Skin of body (tissue), 2 donors: ENCODE measurements around the gene NUP93. TPM values are rescaled to one million over a fixed set of nuclear protein-coding genes. Genes with fewer than 3 reads are reported as not detected.
"Not testable (repeated sequence)": the region's sequence is repeated elsewhere in the genome, so short reads cannot be mapped to it uniquely, and the experiment has no call there.

ENCODE experiments used
- DNase-seq: peaks from one replicate; lab custom pipeline; 2025; lab: John Stamatoyannopoulos, UW
- total RNA-seq: library from RNA; depleted of rRNA; stranded (reverse); fragments of >200 nt; gene quantifications from one replicate; pipeline ENCODE4 v1.2.3, GENCODE V29; 2014

NUP93 gene
- total RNA-seq, 1 donor from 2014 or later, result 41.8 TPM

- DNase-seq, result no peak
Measured at GRCh38 chr16:56708525-56709442, 21.1 kb upstream of the NUP93 start.

- DNase-seq, result no peak
Measured at GRCh38 chr16:56709443-56710040, 20.4 kb upstream of the NUP93 start.

GRCh38 chr16:56710181-56710737, 19.7 kb upstream of the NUP93 start:
- DNase-seq, result no peak

GRCh38 chr16:56711862-56712261, 18.1 kb upstream of the NUP93 start:
- DNase-seq, result no peak

GRCh38 chr16:56713794-56714193, 16.1 kb upstream of the NUP93 start:
- no peak for DNase-seq

- DNase-seq, result no peak
Measured at GRCh38 chr16:56715126-56715525, 14.8 kb upstream of the NUP93 start.

GRCh38 chr16:56716761-56717160, 13.2 kb upstream of the NUP93 start:
- DNase-seq, result peak; percentile 44

GRCh38 chr16:56717532-56717931, 12.4 kb upstream of the NUP93 start:
- DNase-seq, result not testable (repeated sequence)

- DNase-seq, result no peak
Measured at GRCh38 chr16:56722200-56722842, 7.6 kb upstream of the NUP93 start.

- DNase-seq, result no peak
Measured at GRCh38 chr16:56724191-56724590, 5.7 kb upstream of the NUP93 start.

- no peak for DNase-seq
Measured at GRCh38 chr16:56726283-56726682, 3.6 kb upstream of the NUP93 start.

- no peak for DNase-seq
Measured at GRCh38 chr16:56726926-56727325, 3.0 kb upstream of the NUP93 start.

- no peak for DNase-seq
Measured at GRCh38 chr16:56728027-56728426, 1.9 kb upstream of the NUP93 start.

GRCh38 chr16:56728980-56729734, 772 bp upstream of the NUP93 start:
- no peak for DNase-seq

- DNase-seq, result no peak
Measured at GRCh38 chr16:56732366-56732765, 2.4 kb downstream of the NUP93 start.

- DNase-seq, result no peak
Measured at GRCh38 chr16:56732832-56733231, 2.9 kb downstream of the NUP93 start.

- DNase-seq, result no peak
Measured at GRCh38 chr16:56734429-56734828, 4.5 kb downstream of the NUP93 start.

GRCh38 chr16:56736476-56736875, 6.5 kb downstream of the NUP93 start:
- DNase-seq, result no peak

GRCh38 chr16:56737539-56737938, 7.6 kb downstream of the NUP93 start:
- DNase-seq, result no peak

GRCh38 chr16:56738221-56738620, 8.3 kb downstream of the NUP93 start:
- DNase-seq, result no peak

GRCh38 chr16:56739378-56739777, 9.4 kb downstream of the NUP93 start:
- DNase-seq, result not testable (repeated sequence)
